ENCODE measurements around the gene ELAVL2.

ELAVL2 gene

DNA sequence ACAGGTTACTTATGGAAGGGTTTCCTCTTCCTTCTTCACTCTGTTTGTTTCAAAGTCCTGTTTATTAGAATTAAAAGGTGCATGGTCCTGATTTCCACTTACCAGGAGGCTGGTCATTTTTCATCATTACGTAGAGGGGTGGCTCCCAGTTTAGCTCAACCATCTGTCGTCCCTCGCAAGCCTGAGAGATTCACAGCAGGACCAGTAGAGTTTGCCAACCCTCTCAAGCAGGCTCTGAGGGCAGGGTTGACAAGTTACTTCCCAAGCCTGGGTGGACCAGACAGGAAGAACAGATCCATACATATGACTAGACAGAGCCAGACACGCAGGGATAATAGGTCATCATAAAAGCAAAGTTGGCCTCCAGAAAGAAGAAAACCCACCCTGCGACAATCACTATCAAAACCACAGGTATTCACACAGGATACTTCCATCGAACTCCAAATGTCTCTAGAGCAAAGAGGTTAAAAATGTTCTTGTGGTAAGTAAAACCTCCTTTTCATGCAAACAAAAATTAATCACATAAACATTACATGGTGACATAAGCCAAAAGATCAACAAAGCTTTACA is 151.9 kb downstream of the ELAVL2 start:
- TF ChIP-seq, protein P1, sequence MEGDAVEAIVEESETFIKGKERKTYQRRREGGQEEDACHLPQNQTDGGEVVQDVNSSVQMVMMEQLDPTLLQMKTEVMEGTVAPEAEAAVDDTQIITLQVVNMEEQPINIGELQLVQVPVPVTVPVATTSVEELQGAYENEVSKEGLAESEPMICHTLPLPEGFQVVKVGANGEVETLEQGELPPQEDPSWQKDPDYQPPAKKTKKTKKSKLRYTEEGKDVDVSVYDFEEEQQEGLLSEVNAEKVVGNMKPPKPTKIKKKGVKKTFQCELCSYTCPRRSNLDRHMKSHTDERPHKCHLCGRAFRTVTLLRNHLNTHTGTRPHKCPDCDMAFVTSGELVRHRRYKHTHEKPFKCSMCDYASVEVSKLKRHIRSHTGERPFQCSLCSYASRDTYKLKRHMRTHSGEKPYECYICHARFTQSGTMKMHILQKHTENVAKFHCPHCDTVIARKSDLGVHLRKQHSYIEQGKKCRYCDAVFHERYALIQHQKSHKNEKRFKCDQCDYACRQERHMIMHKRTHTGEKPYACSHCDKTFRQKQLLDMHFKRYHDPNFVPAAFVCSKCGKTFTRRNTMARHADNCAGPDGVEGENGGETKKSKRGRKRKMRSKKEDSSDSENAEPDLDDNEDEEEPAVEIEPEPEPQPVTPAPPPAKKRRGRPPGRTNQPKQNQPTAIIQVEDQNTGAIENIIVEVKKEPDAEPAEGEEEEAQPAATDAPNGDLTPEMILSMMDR (IDR thresholded peaks at IDR 0.05) = no peak
- H3K4me3 ChIP-seq (ENCODE audit: low read depth in 1 of 2, low read length in 1 of 2) = no peak overlapping the region
- no peaks in the 10 kb centered on the region for H3K9me3 ChIP-seq
- no peaks in the 10 kb centered on the region for H3K4me1 ChIP-seq (ENCODE audit: control insufficient read depth in 1 of 2, insufficient read depth in 1 of 2, low read depth in 1 of 2, low read length in 1 of 2)
- no peaks in the 10 kb centered on the region for H3K36me3 ChIP-seq
- no peak overlapping the region for H3K27ac ChIP-seq
- no peaks in the 10 kb centered on the region for H3K27me3 ChIP-seq

DNA sequence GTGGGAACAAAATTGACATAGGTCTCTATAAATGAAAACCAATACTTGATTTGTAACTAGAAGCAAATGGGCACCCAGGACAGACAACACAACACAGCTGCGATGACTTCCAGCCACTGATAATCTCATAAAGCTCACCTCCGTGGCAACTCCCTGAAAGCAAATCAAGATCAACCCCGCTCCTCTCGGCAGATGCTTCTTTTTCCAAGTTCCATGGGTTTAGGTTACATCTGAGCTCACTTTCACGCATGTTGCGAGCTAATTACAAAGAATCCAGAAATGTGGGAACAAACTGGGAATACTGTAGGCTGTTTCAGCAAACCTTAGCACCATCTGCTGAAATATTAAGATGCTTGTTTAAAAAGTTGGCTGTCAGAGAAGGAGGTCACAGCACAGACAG is 153.9 kb downstream of the ELAVL2 start:
- H3K9me3 ChIP-seq = no peaks in the 10 kb centered on the region
- TF ChIP-seq, protein P1 (IDR thresholded peaks at IDR 0.05) = no peak
- no peak overlapping the region for H3K27ac ChIP-seq
- no peaks in the 10 kb centered on the region for H3K27me3 ChIP-seq
- no peak overlapping the region for H3K4me3 ChIP-seq (ENCODE audit: low read depth in 1 of 2, low read length in 1 of 2)
- no peaks in the 10 kb centered on the region for H3K36me3 ChIP-seq
- H3K4me1 ChIP-seq (ENCODE audit: control insufficient read depth in 1 of 2, insufficient read depth in 1 of 2, low read depth in 1 of 2, low read length in 1 of 2) = no peaks in the 10 kb centered on the region

DNA sequence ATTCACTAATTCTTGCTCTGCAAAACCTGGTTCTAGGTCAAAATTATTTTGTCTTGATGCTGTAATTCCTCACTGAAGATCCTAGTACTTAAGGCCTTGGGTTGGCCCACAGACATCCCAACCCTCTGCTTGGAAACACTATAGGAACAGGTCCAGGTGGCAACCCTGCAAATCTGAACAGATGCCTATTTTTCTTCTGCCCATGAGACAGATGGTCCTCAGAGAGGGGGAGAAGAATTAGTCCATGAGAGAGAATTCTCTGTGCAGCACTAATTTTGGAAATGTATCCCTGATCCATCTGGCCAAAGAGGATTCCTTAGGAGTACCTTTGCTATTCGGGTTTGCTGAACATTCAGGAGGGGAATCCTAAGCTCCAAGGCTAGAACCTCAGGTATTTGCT is 156.3 kb downstream of the ELAVL2 start:
- no peaks in the 10 kb centered on the region for H3K4me1 ChIP-seq (ENCODE audit: control insufficient read depth in 1 of 2, insufficient read depth in 1 of 2, low read depth in 1 of 2, low read length in 1 of 2)
- TF ChIP-seq, protein P1 (IDR thresholded peaks at IDR 0.05) = no peak

DNA sequence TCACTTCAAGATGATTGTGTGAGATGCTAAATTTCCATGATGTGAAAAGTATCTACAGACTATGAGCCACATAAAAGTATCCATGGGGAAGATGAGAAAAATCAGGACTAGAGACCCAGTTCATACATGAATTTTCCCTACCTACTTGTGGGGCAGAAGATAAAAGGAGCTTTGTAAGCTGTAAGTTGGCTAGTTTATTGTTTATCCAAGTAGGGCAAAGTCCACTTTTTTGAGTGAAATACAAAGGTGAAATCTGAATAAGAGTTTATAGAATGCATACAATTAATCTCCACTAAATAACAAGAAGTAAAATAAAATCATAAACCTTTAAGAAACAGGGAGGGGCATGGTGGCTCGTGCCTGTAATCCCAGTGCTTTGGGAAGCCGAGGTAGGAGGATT is 160.4 kb downstream of the ELAVL2 start:
- no peaks in the 10 kb centered on the region for H3K36me3 ChIP-seq
- H3K4me3 ChIP-seq (ENCODE audit: low read depth in 1 of 2, low read length in 1 of 2) = no peak overlapping the region
- TF ChIP-seq, protein P1 (IDR thresholded peaks at IDR 0.05) = no peak
- H3K4me1 ChIP-seq (ENCODE audit: control insufficient read depth in 1 of 2, insufficient read depth in 1 of 2, low read depth in 1 of 2, low read length in 1 of 2) = no peaks in the 10 kb centered on the region
- no peaks in the 10 kb centered on the region for H3K9me3 ChIP-seq
- H3K27ac ChIP-seq = no peak overlapping the region
- H3K27me3 ChIP-seq = no peaks in the 10 kb centered on the region

More for the DNA sequence above, 156.3 kb downstream of the ELAVL2 start:
- no peak overlapping the region for H3K4me3 ChIP-seq (ENCODE audit: low read depth in 1 of 2, low read length in 1 of 2)
- H3K36me3 ChIP-seq = no peaks in the 10 kb centered on the region
- no peaks in the 10 kb centered on the region for H3K27me3 ChIP-seq
- no peaks in the 10 kb centered on the region for H3K9me3 ChIP-seq
- no peak overlapping the region for H3K27ac ChIP-seq

DNA sequence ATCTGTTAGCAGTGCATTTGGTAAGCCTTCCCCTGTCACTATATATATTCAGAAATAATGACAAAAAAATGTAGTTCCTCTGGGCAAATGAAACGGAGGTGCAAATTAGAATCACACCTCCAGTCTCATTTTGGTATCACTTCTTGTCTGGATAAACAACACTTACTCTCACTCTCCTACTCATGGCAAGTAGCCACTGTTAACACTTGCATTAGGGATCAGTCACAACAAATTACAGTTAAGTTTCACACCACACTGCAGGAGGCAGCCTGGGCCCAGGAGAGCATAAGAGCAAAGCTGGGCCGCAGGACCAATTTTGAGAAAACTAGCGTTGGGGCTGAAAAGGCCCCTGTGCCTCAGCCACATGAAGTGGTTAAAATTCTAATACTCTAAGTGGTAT is 161.0 kb downstream of the ELAVL2 start:
- TF ChIP-seq, protein P1 (IDR thresholded peaks at IDR 0.05) = no peak
- Histone ChIP-seq H3K27ac (no peak overlapping the region), H3K27me3 (no peaks in the 10 kb centered on the region), H3K4me1 (ENCODE audit: control insufficient read depth in 1 of 2, insufficient read depth in 1 of 2, low read depth in 1 of 2, low read length in 1 of 2) (no peaks in the 10 kb centered on the region), H3K9me3 (no peaks in the 10 kb centered on the region), H3K4me3 (ENCODE audit: low read depth in 1 of 2, low read length in 1 of 2) (no peak overlapping the region), H3K36me3 (no peaks in the 10 kb centered on the region)

DNA sequence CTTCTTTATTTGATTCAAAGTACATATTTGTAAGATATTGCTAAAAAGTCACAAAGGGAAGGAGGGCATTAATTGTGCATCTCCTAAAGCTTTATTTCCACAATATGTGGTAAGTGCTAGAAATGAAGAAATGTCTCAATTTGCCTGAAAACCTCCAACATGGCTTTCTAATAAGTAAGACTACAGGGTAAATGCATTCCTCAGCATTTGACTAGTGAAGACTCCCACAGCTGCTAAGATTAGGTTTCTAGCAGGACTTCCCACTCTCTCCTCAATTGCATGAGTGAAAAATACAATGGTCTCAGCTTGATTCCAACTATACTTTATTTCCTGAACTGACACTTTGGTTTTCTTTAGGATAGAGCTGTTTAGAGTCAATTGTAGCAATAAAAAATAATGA is 162.1 kb downstream of the ELAVL2 start:
- Histone ChIP-seq H3K27me3 (no peaks in the 10 kb centered on the region), H3K4me1 (ENCODE audit: control insufficient read depth in 1 of 2, insufficient read depth in 1 of 2, low read depth in 1 of 2, low read length in 1 of 2) (no peaks in the 10 kb centered on the region), H3K4me3 (ENCODE audit: low read depth in 1 of 2, low read length in 1 of 2) (no peak overlapping the region), H3K9me3 (no peaks in the 10 kb centered on the region), H3K27ac (no peak overlapping the region), H3K36me3 (no peaks in the 10 kb centered on the region)
- TF ChIP-seq, protein P1 (IDR thresholded peaks at IDR 0.05) = no peak
